Measurements from ENCODE around the gene OGG1.

- no peak for TF ChIP-seq ZFP37 (tag by site-specific recombination; IDR thresholded peaks at IDR 0.05)
- TF ChIP-seq ZNF362 (tag by site-specific recombination; IDR thresholded peaks at IDR 0.05), result no peak
- TF ChIP-seq ZNF398 (tag by site-specific recombination; IDR thresholded peaks at IDR 0.05), result no peak
- no peak for TF ChIP-seq ZNF768 (tag by site-specific recombination; IDR thresholded peaks at IDR 0.05)
- TF ChIP-seq ZNF324 (tag by site-specific recombination; IDR thresholded peaks at IDR 0.05), result no peak
- TF ChIP-seq, protein P1, sequence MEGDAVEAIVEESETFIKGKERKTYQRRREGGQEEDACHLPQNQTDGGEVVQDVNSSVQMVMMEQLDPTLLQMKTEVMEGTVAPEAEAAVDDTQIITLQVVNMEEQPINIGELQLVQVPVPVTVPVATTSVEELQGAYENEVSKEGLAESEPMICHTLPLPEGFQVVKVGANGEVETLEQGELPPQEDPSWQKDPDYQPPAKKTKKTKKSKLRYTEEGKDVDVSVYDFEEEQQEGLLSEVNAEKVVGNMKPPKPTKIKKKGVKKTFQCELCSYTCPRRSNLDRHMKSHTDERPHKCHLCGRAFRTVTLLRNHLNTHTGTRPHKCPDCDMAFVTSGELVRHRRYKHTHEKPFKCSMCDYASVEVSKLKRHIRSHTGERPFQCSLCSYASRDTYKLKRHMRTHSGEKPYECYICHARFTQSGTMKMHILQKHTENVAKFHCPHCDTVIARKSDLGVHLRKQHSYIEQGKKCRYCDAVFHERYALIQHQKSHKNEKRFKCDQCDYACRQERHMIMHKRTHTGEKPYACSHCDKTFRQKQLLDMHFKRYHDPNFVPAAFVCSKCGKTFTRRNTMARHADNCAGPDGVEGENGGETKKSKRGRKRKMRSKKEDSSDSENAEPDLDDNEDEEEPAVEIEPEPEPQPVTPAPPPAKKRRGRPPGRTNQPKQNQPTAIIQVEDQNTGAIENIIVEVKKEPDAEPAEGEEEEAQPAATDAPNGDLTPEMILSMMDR (tag by site-specific recombination; IDR thresholded peaks at IDR 0.05), result no peak
- no peak for TF ChIP-seq ZNF785 (tag by site-specific recombination; IDR thresholded peaks at IDR 0.05)
- no peak for TF ChIP-seq MEIS1 (CRISPR knock-in tag; IDR thresholded peaks at IDR 0.05; ENCODE audit: borderline replicate concordance)
- TF ChIP-seq SP7 (tag by site-specific recombination; IDR thresholded peaks at IDR 0.05), result no peak
Observed at GRCh38 chr3:9803494-9803893, 53.7 kb downstream of the OGG1 start.

Data from HEK293 (cell line).